Fibroblast of pulmonary artery (primary cell): ENCODE results near the gene SHLD1.

ENCODE experiments used
- DNase-seq: peaks from one replicate; pipeline ENCODE4 v3.0.0-alpha.2; 2010; ENCODE audit warnings: low read depth
- H3K4me3 ChIP-seq: replicated peaks from 2 replicates; pipeline ENCODE4 v1.5.1; 2011; ENCODE audit warnings: low read depth, mild to moderate bottlenecking, control low read depth, low read length, moderate library complexity
- CTCF ChIP-seq: IDR thresholded peaks from 2 replicates; pipeline ENCODE4 v1.5.1; 2011; ENCODE audit warnings: mild to moderate bottlenecking, control low read depth, low read length, inconsistent platforms; ENCODE audit errors: missing control alignments

SHLD1 gene

GRCh38 chr20:5834436-5835005, 84.3 kb downstream of the SHLD1 start:
- no peak overlapping the region for H3K4me3 ChIP-seq
- DNase-seq = no peak
- no peak for TF ChIP-seq CTCF

GRCh38 chr20:5835321-5835821, 85.2 kb downstream of the SHLD1 start:
- H3K4me3 ChIP-seq = no peak overlapping the region
- no peak for TF ChIP-seq CTCF
- DNase-seq = peak; percentile 64

- peak; percentile 70 for DNase-seq
- H3K4me3 ChIP-seq = no peak overlapping the region
- no peak for TF ChIP-seq CTCF
Observed at GRCh38 chr20:5835871-5836270, 85.7 kb downstream of the SHLD1 start.

DNA sequence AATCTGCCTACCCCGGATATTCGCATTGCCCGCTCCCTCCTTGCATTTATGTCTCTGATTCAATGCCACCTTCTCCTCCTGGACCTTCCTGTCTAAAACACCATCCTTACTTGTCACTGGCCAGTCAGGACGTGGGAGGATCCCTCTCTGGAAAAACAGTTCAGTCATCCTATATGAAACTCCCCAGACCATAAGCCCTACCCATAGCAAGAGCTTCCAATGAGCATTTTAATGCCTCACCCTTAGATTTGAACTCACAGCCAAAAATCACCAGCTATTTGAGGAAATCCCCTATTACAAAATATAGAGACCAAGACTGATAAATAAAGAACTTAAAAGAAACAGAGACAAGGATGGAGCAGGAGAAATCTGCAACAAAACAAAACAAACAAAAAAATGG, 86.4 kb downstream of the SHLD1 start:
- H3K4me3 ChIP-seq = no peak overlapping the region
- peak; percentile 19 for DNase-seq
- TF ChIP-seq CTCF = no peak

- TF ChIP-seq CTCF = no peak
- no peak overlapping the region for H3K4me3 ChIP-seq
- no peak for DNase-seq
Observed at GRCh38 chr20:5840411-5841002, 90.3 kb downstream of the SHLD1 start.

DNA sequence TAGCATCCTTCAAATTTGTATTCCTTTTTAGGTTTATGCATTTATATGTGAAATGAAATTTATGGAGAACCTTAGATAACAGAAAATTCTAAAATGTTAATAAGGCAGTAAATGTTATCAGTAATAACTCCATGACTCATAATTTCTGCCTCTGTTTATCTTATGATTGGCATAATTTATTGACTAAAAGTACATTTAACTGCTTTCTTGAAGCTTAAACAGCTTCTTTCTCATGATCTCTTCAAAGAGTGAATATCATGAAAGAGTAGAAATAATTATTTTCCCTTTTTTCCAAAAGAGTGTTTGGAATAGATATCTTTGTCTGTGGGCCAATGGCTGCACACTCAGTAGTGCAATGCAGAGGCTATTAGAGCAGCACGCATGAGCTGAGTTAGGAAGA, 91.3 kb downstream of the SHLD1 start:
- no peak overlapping the region for H3K4me3 ChIP-seq
- TF ChIP-seq CTCF = no peak

GRCh38 chr20:5842465-5842864, 92.3 kb downstream of the SHLD1 start:
- DNase-seq = no peak
- H3K4me3 ChIP-seq = no peak overlapping the region
- TF ChIP-seq CTCF = no peak

More for the DNA sequence above, 91.3 kb downstream of the SHLD1 start:
- DNase-seq = no peak
